Activated CD4-positive, alpha-beta memory T cell treated with anti-CD3 and anti-CD28 coated beads, Interleukin-2, amount 10 ng/mL, durations not matched to agents 7 days and 5 days (primary cell): ENCODE results near the gene SOX14. TPM values are rescaled to one million over a fixed set of nuclear protein-coding genes. Genes with fewer than 3 reads are reported as not detected.

Experiments
- CTCF ChIA-PET: fragments of 350-600 bp; sonication (Branson Sonifier 250); formaldehyde crosslinking; loops from one replicate; lab custom pipeline; 2021; ENCODE audit warnings: antibody characterized with exemption, inconsistent platforms; lab: Charles Lee
- POLR2A ChIA-PET: fragments of 350-600 bp; sonication (Branson Sonifier 250); formaldehyde crosslinking; loops from one replicate; lab custom pipeline; 2021; ENCODE audit warnings: antibody characterized with exemption; lab: Charles Lee
- DNase-seq: peaks from one replicate; pipeline ENCODE4 v3.0.0-alpha.2; 2020
- H3K27ac Mint-ChIP-seq: one replicate; pipeline ENCODE4 v1.8.0; 2021; ENCODE audit warnings: mild to moderate bottlenecking, mixed read lengths
- H3K27me3 Mint-ChIP-seq: one replicate; pipeline ENCODE4 v1.8.0; 2021; ENCODE audit warnings: mixed read lengths
- H3K36me3 Mint-ChIP-seq: one replicate; pipeline ENCODE4 v1.8.0; 2021; ENCODE audit warnings: low read depth, mixed read lengths
- H3K4me1 Mint-ChIP-seq: one replicate; pipeline ENCODE4 v1.8.0; 2021; ENCODE audit warnings: mixed read lengths
- H3K4me3 Mint-ChIP-seq: one replicate; pipeline ENCODE4 v1.8.0; 2021; ENCODE audit warnings: mild to moderate bottlenecking, mixed read lengths
- H3K9me3 Mint-ChIP-seq: one replicate; pipeline ENCODE4 v1.8.0; 2021; ENCODE audit warnings: mixed read lengths
- total RNA-seq, 2 experiments: library from RNA; stranded (reverse); gene quantifications; one replicate each; pipeline ENCODE4 v1.2.3, GENCODE V29; 2021

Gene SOX14
- total RNA-seq, 2 experiments from 2014 or later, result not detected

DNA sequence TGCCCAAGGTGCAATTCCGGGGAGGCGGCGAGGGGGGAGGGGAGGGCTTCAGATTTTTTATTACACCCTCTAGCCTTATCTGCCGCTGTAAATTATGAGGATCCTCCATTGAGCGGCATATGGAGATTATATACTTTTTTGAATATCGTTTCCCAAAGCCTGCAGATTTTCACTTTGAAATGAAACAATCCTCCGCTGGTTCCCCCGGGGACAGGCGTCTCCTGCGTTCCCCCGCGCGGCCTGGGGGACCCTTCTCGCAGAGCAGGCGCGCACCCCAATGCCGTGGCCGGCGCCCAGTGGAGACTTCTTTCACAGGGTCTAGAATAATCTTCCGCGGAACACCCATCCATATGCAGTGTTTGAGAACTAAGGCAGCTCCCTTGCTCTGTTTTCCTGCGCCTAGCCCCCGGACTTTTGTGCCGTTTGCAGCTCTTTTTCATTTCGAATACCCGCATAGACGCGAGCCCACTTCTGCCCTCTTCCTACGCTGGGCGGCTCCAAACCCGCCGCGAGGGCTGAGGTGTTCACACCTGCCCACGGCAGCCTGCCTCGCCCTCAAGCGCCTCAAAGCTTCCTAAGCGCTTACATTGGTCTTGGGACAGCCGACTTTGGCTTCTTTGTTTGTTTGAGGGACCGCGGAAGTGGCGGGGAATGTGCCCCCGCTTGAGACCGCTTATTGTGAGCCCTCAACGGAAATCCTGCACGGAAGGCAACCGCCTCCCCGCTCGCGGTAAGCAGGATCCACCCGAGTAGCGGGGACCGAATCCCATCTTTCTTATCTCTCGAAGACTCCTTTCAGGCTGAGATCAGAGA lies 7.5 kb downstream of the SOX14 start:
- Mint-ChIP-seq H3K27ac (no peak overlapping the region), H3K27me3 (peaks cover 84% of the 10 kb centered on the region), H3K36me3 (no peaks in the 10 kb centered on the region), H3K4me1 (peaks cover 2% of the 10 kb centered on the region), H3K4me3 (no peak overlapping the region), H3K9me3 (no peaks in the 10 kb centered on the region)
- CTCF ChIA-PET, result no interaction called here
- DNase-seq, result no peak
- POLR2A ChIA-PET, result no interaction called here

DNA sequence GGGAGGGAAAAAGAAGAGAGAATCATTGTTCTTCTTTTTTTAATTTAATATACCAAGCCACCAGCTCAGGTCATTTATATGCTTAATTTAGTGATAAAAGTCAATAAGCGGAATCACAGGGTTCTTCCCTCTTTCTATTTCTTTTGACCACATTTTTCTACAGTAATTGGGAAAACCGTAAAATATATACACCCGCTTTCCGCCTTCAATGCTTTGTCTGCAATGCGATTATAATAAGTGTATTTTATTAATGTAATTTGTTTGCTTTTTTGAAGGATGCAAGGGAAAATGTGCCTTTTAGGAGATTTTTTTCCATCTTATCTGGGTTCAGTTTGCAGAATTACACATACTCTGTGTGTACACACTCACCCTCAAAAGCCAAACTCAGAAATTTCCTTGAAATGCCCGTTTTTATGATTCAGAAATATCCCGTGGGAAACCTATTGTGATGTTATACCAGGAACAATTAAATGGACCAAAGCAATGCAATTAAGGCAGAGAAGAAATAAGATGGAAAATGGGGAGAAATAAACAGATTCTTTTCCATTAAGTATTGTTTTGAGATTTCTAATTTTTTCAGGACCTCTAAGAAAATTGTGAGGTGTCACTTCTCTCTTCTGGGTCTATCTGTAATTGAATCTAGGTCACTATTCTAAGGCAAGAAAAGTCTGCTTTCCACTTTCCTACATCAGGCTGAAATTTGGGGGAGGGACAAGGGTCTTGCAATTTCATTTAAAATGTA lies 8.3 kb downstream of the SOX14 start:
- H3K36me3 Mint-ChIP-seq, result no peaks in the 10 kb centered on the region
- ChIA-PET POLR2A (no interaction called here), CTCF (no interaction called here)
- H3K4me1 Mint-ChIP-seq, result peaks cover 2% of the 10 kb centered on the region
- H3K4me3 Mint-ChIP-seq, result no peak overlapping the region
- no peaks in the 10 kb centered on the region for H3K9me3 Mint-ChIP-seq
- no peak for DNase-seq
- H3K27me3 Mint-ChIP-seq, result peaks cover 78% of the 10 kb centered on the region
- no peak overlapping the region for H3K27ac Mint-ChIP-seq

DNA sequence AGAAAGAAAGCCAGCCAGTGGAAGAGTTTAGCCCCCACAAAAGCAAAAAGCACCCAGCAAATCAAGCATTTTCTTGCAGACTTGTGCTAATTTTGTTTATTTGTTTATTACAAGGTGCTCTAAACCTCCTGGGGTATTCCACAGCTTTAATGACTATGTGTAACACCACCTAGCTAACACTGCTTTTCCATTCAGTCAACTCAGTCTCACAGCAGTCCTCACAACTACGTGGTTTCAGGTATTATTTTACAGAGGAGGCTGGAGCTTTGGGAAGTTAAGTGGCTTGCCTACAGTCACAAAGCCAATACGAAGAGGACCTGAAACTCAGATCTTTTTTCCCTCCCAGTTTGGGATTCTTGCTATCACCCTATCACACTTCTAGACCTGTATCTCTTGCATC lies 14.8 kb downstream of the SOX14 start:
- Mint-ChIP-seq H3K27ac (no peak overlapping the region), H3K27me3 (peaks cover 23% of the 10 kb centered on the region)
- CTCF ChIA-PET, result no interaction called here

DNA sequence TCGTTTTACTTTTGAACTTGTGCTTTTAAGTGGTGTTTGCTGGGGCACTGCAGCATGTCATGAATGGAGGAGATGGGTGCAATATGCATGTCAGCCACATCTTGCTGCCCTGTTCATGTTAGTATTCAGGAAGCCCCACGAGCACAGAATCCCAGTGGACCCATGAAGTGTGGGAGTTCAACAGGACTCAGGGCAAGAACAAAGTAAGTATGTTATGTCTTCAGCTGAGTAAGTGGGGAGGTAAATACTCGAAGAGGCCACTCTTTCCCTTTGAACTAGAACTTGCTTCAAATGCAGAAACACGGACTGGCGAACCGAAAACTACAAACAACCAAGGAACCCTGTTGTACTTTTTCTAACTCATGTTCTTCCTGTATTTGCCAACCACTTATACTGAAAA lies 23.4 kb downstream of the SOX14 start:
- Mint-ChIP-seq H3K9me3 (no peaks in the 10 kb centered on the region), H3K4me3 (no peak overlapping the region), H3K27me3 (peaks cover 2% of the 10 kb centered on the region), H3K4me1 (no peaks in the 10 kb centered on the region), H3K36me3 (no peaks in the 10 kb centered on the region), H3K27ac (no peak overlapping the region)
- ChIA-PET CTCF (no interaction called here), POLR2A (no interaction called here)
- DNase-seq, result no peak

More for the DNA sequence above, 14.8 kb downstream of the SOX14 start:
- Mint-ChIP-seq H3K9me3 (no peaks in the 10 kb centered on the region), H3K4me3 (no peak overlapping the region), H3K4me1 (no peaks in the 10 kb centered on the region), H3K36me3 (no peaks in the 10 kb centered on the region)
- POLR2A ChIA-PET, result no interaction called here
- no peak for DNase-seq

DNA sequence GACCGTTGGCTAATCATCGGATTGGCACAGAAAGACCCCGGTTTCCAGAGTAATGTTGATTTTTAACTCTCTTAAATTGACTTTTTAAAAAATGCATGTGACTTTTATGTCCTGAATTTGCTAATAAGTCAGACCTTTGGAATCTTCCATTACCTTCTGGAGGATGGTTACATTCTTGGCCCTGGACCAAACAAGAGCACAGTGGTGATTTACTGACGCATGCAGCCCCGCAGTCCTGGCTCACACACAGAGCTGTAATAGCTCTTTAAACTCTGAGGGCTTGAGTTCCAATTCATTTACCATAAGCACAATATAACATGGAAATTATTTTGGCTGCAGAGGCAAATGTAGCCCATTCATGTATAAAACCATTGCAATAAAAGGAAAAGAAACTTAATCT lies 25.1 kb downstream of the SOX14 start:
- Mint-ChIP-seq H3K9me3 (no peaks in the 10 kb centered on the region), H3K4me1 (no peaks in the 10 kb centered on the region), H3K4me3 (no peak overlapping the region), H3K27me3 (peaks cover 5% of the 10 kb centered on the region), H3K27ac (no peak overlapping the region), H3K36me3 (no peaks in the 10 kb centered on the region)
- no peak for DNase-seq
- ChIA-PET CTCF (no interaction called here), POLR2A (no interaction called here)

DNA sequence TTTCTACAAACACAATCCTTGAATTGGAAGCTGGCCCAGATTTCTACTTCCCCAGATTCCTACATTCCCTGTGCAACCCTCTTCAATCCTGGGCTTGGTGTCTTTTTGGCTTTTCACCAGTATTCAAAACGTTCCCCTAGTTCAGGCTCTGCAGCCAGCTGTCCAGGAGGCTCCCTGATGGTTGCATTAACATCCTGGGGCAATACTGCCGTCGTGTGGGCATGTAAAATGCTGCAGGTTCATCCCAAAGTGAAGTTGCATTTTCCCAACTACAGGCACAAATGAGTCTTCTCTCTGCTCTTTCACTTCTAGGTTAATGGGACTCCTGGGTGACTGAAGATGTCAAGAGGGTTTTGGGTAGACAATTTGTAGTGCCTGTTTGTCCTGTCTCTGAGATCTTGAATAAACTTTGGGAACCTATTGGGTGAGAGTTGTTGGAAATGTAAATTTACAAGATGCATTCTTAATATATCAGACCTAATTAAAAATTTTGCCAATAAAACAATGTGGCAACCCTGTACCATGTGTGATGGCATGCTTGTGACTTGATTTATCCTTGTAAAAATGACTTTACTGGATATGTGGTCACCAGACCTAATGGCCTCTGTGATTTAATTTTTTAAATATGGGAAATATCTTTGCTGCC lies 28.6 kb downstream of the SOX14 start:
- DNase-seq, result no peak
- H3K4me1 Mint-ChIP-seq, result no peaks in the 10 kb centered on the region
- H3K27me3 Mint-ChIP-seq, result peaks cover 5% of the 10 kb centered on the region
- no peaks in the 10 kb centered on the region for H3K9me3 Mint-ChIP-seq
- CTCF ChIA-PET, result no interaction called here
- H3K36me3 Mint-ChIP-seq, result no peaks in the 10 kb centered on the region
- H3K4me3 Mint-ChIP-seq, result no peak overlapping the region
- POLR2A ChIA-PET, result no interaction called here
- no peak overlapping the region for H3K27ac Mint-ChIP-seq

DNA sequence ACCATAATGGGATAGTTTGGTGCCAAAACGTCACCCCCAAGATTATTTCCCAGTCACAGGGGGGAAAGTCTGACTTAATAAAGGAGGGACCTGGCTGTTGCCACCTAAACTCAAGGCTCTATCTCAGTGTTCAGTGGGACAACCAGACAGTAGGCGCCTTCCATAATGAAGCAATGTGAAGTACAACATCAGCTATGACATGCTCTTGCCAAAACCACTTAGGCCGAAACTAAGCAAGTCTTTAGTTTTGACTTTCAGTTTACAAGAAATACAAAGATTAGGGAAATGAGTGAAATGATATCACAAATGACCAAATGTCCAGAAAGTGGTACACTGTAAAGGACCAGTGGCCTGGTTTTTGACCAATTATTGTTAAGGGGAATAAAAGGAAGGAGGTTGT lies 32.9 kb downstream of the SOX14 start:
- Mint-ChIP-seq H3K4me3 (no peak overlapping the region), H3K9me3 (peaks cover 5% of the 10 kb centered on the region), H3K36me3 (no peaks in the 10 kb centered on the region), H3K27me3 (peaks cover 4% of the 10 kb centered on the region), H3K27ac (no peak overlapping the region), H3K4me1 (no peaks in the 10 kb centered on the region)
- POLR2A ChIA-PET, result no interaction called here
- no peak for DNase-seq
- CTCF ChIA-PET, result no interaction called here

DNA sequence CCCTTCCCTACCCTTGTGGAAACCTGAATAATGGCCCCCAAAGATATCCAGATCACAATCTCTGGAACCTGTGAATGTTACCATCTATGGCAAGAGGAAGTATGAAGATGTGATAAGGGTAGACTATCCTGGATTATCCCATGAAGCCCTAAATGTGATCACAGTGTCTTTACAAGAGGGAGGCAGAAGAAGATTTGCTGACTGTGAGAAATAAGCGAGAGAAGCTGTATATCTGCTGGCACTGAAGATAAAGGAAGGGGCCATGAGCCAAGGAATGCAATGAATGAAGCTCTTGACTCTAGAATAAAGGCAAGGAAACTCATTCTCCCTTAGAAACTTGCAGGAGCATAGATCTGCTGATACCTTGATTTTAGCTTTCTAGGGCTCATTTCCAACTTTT lies 39.1 kb downstream of the SOX14 start:
- Mint-ChIP-seq H3K4me3 (no peak overlapping the region), H3K36me3 (no peaks in the 10 kb centered on the region), H3K27ac (no peak overlapping the region), H3K9me3 (peaks cover 5% of the 10 kb centered on the region), H3K27me3 (no peaks in the 10 kb centered on the region), H3K4me1 (no peaks in the 10 kb centered on the region)
- ChIA-PET CTCF (no interaction called here), POLR2A (no interaction called here)
- no peak for DNase-seq

DNA sequence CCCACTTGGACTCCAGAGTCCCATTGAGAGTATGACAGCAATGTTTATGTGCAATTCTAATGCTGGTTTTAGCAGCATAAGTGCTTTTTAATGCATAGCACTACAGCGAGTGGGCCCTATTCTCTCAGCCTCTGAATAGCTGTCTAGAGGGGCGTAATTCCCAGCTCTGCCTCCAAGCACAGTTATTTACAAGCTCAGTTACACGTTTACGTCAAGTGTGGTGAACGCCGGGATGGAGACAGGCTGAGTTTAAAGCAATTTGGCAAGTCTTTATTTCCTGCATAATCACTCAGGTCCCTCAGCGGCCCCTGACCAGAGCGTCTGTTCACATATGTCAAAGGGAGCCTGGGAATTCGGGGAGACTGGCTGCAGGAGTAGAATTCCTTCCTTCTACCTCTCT lies 43.9 kb downstream of the SOX14 start:
- no peaks in the 10 kb centered on the region for H3K9me3 Mint-ChIP-seq
- no peaks in the 10 kb centered on the region for H3K27me3 Mint-ChIP-seq
- no peak overlapping the region for H3K4me3 Mint-ChIP-seq
- H3K27ac Mint-ChIP-seq, result no peak overlapping the region
- CTCF ChIA-PET, result no interaction called here
- H3K36me3 Mint-ChIP-seq, result no peaks in the 10 kb centered on the region
- DNase-seq, result no peak
- POLR2A ChIA-PET, result no interaction called here
- no peaks in the 10 kb centered on the region for H3K4me1 Mint-ChIP-seq

DNA sequence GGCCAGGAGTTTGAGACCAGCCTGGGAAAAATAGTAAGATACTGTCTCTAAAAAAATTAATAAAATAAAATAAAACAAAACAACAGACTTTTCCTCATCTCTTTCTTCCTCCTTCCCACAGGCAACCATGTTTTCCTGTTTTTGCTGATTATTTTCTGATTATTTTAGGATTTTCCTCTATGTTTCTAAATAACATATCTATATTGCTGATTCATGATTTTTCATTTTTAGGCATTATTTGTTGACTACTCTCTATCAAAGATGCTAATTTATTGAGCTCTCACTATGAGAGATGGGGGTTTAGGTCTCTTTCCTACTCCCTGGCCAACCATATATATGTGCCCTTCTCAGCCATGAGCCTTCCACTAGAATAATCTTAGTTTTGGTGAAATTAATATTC lies 45.4 kb downstream of the SOX14 start:
- Mint-ChIP-seq H3K36me3 (no peaks in the 10 kb centered on the region), H3K4me3 (no peak overlapping the region), H3K27ac (no peak overlapping the region), H3K27me3 (no peaks in the 10 kb centered on the region), H3K4me1 (no peaks in the 10 kb centered on the region), H3K9me3 (no peaks in the 10 kb centered on the region)
- no peak for DNase-seq
- CTCF ChIA-PET, result no interaction called here
- POLR2A ChIA-PET, result no interaction called here

DNA sequence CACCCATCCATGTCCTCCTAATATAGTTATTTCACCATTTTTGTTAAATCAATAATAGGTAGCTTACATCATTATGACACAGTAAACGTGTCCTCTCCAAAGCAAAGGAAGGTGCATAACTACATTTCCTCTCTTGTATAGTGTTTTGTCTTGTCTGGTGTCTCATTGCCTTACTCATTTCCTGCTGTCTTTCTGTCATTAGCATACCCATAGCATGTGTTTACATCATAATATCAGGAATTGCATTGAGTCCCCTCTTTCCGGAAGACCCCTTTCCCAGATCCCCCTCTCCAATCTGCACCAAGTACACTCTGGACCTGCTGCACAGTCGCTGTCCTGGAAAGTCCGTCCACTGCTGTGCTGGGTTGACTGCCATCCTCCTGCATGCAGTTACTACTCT lies 47.9 kb downstream of the SOX14 start:
- DNase-seq, result no peak
- no peaks in the 10 kb centered on the region for H3K27me3 Mint-ChIP-seq
- H3K4me1 Mint-ChIP-seq, result no peaks in the 10 kb centered on the region
- ChIA-PET POLR2A (no interaction called here), CTCF (no interaction called here)
- H3K9me3 Mint-ChIP-seq, result no peaks in the 10 kb centered on the region
- no peaks in the 10 kb centered on the region for H3K36me3 Mint-ChIP-seq
- H3K4me3 Mint-ChIP-seq, result no peak overlapping the region
- no peak overlapping the region for H3K27ac Mint-ChIP-seq

DNA sequence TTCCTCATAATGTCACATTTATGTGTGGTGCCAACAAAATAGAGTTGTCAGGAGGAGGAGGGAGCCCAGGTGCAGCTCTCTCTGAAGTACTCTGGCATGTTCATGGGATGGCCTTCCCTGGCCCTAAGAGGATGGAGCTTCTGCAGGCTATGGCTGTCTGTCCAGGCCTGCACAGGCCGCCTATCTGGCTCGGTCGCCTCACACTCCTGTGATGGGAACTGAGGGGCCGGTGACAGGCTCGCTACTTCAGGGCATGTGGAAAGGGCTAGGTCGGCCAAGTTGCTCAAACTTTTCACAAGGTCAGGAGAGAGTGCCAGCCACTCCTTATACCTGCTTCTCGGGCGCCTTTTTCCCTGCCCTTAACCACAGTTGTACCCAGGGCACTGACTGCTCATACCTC lies 51.1 kb downstream of the SOX14 start:
- CTCF ChIA-PET, result no interaction called here
- POLR2A ChIA-PET, result no interaction called here
- Mint-ChIP-seq H3K4me1 (no peaks in the 10 kb centered on the region), H3K4me3 (no peak overlapping the region), H3K27ac (no peak overlapping the region), H3K9me3 (no peaks in the 10 kb centered on the region), H3K36me3 (no peaks in the 10 kb centered on the region), H3K27me3 (no peaks in the 10 kb centered on the region)
- no peak for DNase-seq
